Subcutaneous abdominal adipose tissue (tissue), 5 donors: ENCODE results near the gene RIC1.
"Not testable (repeated sequence)": the region's sequence is repeated elsewhere in the genome, so short reads cannot be mapped to it uniquely, and the experiment has no call there.

Experiments
- H3K27ac ChIP-seq: one replicate; pipeline ENCODE4 v1.7.0; 2013; ENCODE audit warnings: low read depth, mild to moderate bottlenecking, inconsistent platforms, low read length, moderate library complexity
- H3K27me3 ChIP-seq, 5 donors: one replicate each; pipeline ENCODE4 v1.7.0; 2013; ENCODE audit warnings: low read length in 5 of 5, inconsistent platforms in 1 of 5; ENCODE audit not compliant: control insufficient read depth in 5 of 5, insufficient read depth in 4 of 5
- H3K36me3 ChIP-seq, 5 donors: one replicate each; pipeline ENCODE4 v1.7.0; 2013; ENCODE audit warnings: low read length in 5 of 5; ENCODE audit not compliant: control insufficient read depth in 5 of 5, insufficient read depth in 5 of 5
- H3K4me1 ChIP-seq, 5 donors: one replicate each; pipeline ENCODE4 v1.7.0; 2013; ENCODE audit warnings: low read length in 5 of 5, mild to moderate bottlenecking in 3 of 5, moderate library complexity in 1 of 5; ENCODE audit not compliant: control insufficient read depth in 5 of 5, insufficient read depth in 5 of 5
- H3K4me3 ChIP-seq, 5 donors: one replicate each; pipeline ENCODE4 v1.7.0; 2013; ENCODE audit warnings: low read length in 5 of 5, low read depth in 1 of 5
- H3K9ac ChIP-seq, 5 donors: one replicate each; pipeline ENCODE4 v1.7.0; 2013; ENCODE audit warnings: low read length in 5 of 5, mild to moderate bottlenecking in 4 of 5, moderate library complexity in 3 of 5
- H3K9me3 ChIP-seq, 5 donors: one replicate each; pipeline ENCODE4 v1.7.0; 2013; ENCODE audit warnings: low read length in 5 of 5; ENCODE audit not compliant: control insufficient read depth in 5 of 5
- donor health status: healthy.
- donor health status: healthy.
- donor health status: healthy.
- donor health status: healthy.
- donor health status: healthy.

Gene RIC1

GRCh38 chr9:5652821-5653220 is 23.9 kb downstream of the RIC1 start:
- H3K9ac ChIP-seq, result no peak overlapping the region
- peaks cover 0 to 9% (median 2%) of the 10 kb centered on the region in 5 donors for H3K36me3 ChIP-seq
- no peaks in the 10 kb centered on the region for H3K27me3 ChIP-seq
- H3K9me3 ChIP-seq, result peaks cover 0 to 35% (median 19%) of the 10 kb centered on the region in 5 donors
- no peak overlapping the region for H3K27ac ChIP-seq
- no peak overlapping the region for H3K4me3 ChIP-seq
- H3K4me1 ChIP-seq, result no peaks in the 10 kb centered on the region

GRCh38 chr9:5662804-5663203 is 33.9 kb downstream of the RIC1 start:
- H3K4me3 ChIP-seq, H3K4me1 ChIP-seq, H3K9ac ChIP-seq, H3K9me3 ChIP-seq, H3K27me3 ChIP-seq, H3K27ac ChIP-seq: not testable (repeated sequence)
- H3K36me3 ChIP-seq, result peaks cover 4 to 25% (median 10%) of the 10 kb centered on the region in 5 donors

- H3K36me3 ChIP-seq, result peaks cover 4 to 15% (median 9%) of the 10 kb centered on the region in 5 donors
- no peaks in the 10 kb centered on the region for H3K27me3 ChIP-seq
- no peak overlapping the region for H3K4me3 ChIP-seq
- H3K4me1 ChIP-seq, result no peaks in the 10 kb centered on the region
- H3K27ac ChIP-seq, result no peak overlapping the region
- H3K9ac ChIP-seq, result no peak overlapping the region
- peaks cover 0 to 5% (median 0%) of the 10 kb centered on the region in 5 donors for H3K9me3 ChIP-seq
Observed at GRCh38 chr9:5665059-5665458, 36.2 kb downstream of the RIC1 start.

GRCh38 chr9:5667391-5667790 is 38.5 kb downstream of the RIC1 start:
- H3K4me1 ChIP-seq, result peaks cover 0 to 4% (median 0%) of the 10 kb centered on the region in 5 donors
- no peaks in the 10 kb centered on the region for H3K27me3 ChIP-seq
- H3K9me3 ChIP-seq, result peaks cover 0 to 3% (median 0%) of the 10 kb centered on the region in 5 donors
- no peak overlapping the region for H3K4me3 ChIP-seq
- H3K9ac ChIP-seq, result no peak overlapping the region
- peaks cover 2 to 6% (median 4%) of the 10 kb centered on the region in 5 donors for H3K36me3 ChIP-seq
- no peak overlapping the region for H3K27ac ChIP-seq

GRCh38 chr9:5670079-5670478 is 41.2 kb downstream of the RIC1 start:
- peaks cover 0 to 4% (median 0%) of the 10 kb centered on the region in 5 donors for H3K4me1 ChIP-seq
- no peak overlapping the region for H3K9ac ChIP-seq
- H3K9me3 ChIP-seq, result peaks cover 0 to 3% (median 0%) of the 10 kb centered on the region in 5 donors
- H3K27ac ChIP-seq, result no peak overlapping the region
- H3K27me3 ChIP-seq, result no peaks in the 10 kb centered on the region
- peaks cover 0 to 6% (median 4%) of the 10 kb centered on the region in 5 donors for H3K36me3 ChIP-seq
- H3K4me3 ChIP-seq, result no peak overlapping the region

GRCh38 chr9:5671711-5672353 is 42.9 kb downstream of the RIC1 start:
- peaks cover 0 to 4% (median 0%) of the 10 kb centered on the region in 5 donors for H3K4me1 ChIP-seq
- no peaks in the 10 kb centered on the region for H3K36me3 ChIP-seq
- H3K9ac ChIP-seq, result no peak overlapping the region
- H3K27ac ChIP-seq, result no peak overlapping the region
- H3K9me3 ChIP-seq, result peaks cover 0 to 3% (median 0%) of the 10 kb centered on the region in 5 donors
- no peaks in the 10 kb centered on the region for H3K27me3 ChIP-seq
- H3K4me3 ChIP-seq, result no peak overlapping the region

- not testable (repeated sequence) for H3K9me3 ChIP-seq, H3K4me1 ChIP-seq, H3K4me3 ChIP-seq, H3K9ac ChIP-seq, H3K36me3 ChIP-seq, H3K27me3 ChIP-seq, H3K27ac ChIP-seq
Observed at GRCh38 chr9:5675046-5675445, 46.1 kb downstream of the RIC1 start.

GRCh38 chr9:5683591-5683990 is 54.7 kb downstream of the RIC1 start:
- H3K9me3 ChIP-seq, H3K9ac ChIP-seq, H3K36me3 ChIP-seq, H3K4me1 ChIP-seq, H3K27ac ChIP-seq, H3K4me3 ChIP-seq, H3K27me3 ChIP-seq: not testable (repeated sequence)

GRCh38 chr9:5684101-5684500 is 55.2 kb downstream of the RIC1 start:
- no peaks in the 10 kb centered on the region for H3K9me3 ChIP-seq
- H3K36me3 ChIP-seq, result no peaks in the 10 kb centered on the region
- H3K4me3 ChIP-seq, result no peak overlapping the region
- no peaks in the 10 kb centered on the region for H3K4me1 ChIP-seq
- H3K27ac ChIP-seq, result no peak overlapping the region
- H3K27me3 ChIP-seq, result no peaks in the 10 kb centered on the region
- no peak overlapping the region for H3K9ac ChIP-seq

GRCh38 chr9:5688109-5688508 is 59.2 kb downstream of the RIC1 start:
- H3K27me3 ChIP-seq, result no peaks in the 10 kb centered on the region
- no peak overlapping the region for H3K9ac ChIP-seq
- no peak overlapping the region for H3K4me3 ChIP-seq
- H3K4me1 ChIP-seq, result no peaks in the 10 kb centered on the region
- H3K27ac ChIP-seq, result no peak overlapping the region
- H3K9me3 ChIP-seq, result no peaks in the 10 kb centered on the region
- H3K36me3 ChIP-seq, result no peaks in the 10 kb centered on the region
